Ovary (tissue), 3 donors: Measurements from ENCODE around the gene SIPA1L2.

Experiments
- EP300 ChIP-seq: sonication (generic); formaldehyde crosslinking; IDR thresholded peaks from one replicate; pipeline ENCODE4 v1.6.1; 2017; ENCODE audit warnings: antibody characterized with exemption
- POLR2A ChIP-seq: fragments of 450-650 bp; IDR thresholded peaks from one replicate; pipeline ENCODE4 v1.6.1; 2017; ENCODE audit warnings: antibody characterized with exemption, mild to moderate bottlenecking, moderate library complexity
- TF ChIP-seq, protein P1 (sequence below), 3 donors: fragments of 450-650 bp in 2 of 3; fragments of 200-600 bp in 1 of 3; IDR thresholded peaks; one replicate each; pipeline versions ENCODE4 v1.5.1 to v1.8.0; 2016 to 2022; ENCODE audit warnings: antibody characterized with exemption in 3 of 3, mild to moderate bottlenecking in 1 of 3
- donor health status: DM: no; HTN: no; CAD: no.

DNA sequence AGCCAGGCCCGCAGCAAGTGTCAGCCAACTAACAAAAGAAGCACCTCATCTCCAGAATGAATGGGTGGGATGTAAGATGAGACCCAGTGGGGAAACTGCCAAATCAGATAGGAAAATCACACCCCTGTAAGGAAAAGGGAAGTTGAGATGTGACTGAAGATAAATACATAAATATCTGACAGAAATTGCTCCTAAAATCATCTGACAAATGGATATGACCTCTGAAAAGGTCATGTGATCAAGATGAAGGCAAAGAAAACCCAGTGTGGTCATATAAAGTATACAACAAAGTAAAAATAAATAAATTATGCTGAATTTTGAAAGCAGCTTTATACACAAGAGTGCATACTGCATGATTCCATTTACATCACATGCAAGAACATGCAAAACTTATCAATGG is 12.7 kb downstream of the SIPA1L2 start:
- TF ChIP-seq, protein P1, sequence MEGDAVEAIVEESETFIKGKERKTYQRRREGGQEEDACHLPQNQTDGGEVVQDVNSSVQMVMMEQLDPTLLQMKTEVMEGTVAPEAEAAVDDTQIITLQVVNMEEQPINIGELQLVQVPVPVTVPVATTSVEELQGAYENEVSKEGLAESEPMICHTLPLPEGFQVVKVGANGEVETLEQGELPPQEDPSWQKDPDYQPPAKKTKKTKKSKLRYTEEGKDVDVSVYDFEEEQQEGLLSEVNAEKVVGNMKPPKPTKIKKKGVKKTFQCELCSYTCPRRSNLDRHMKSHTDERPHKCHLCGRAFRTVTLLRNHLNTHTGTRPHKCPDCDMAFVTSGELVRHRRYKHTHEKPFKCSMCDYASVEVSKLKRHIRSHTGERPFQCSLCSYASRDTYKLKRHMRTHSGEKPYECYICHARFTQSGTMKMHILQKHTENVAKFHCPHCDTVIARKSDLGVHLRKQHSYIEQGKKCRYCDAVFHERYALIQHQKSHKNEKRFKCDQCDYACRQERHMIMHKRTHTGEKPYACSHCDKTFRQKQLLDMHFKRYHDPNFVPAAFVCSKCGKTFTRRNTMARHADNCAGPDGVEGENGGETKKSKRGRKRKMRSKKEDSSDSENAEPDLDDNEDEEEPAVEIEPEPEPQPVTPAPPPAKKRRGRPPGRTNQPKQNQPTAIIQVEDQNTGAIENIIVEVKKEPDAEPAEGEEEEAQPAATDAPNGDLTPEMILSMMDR (IDR thresholded peaks at IDR 0.05), result no peak
- TF ChIP-seq POLR2A (no peak), EP300 (no peak)
